ENCODE measurements around the gene F11R. TPM values are rescaled to one million over a fixed set of nuclear protein-coding genes. Genes with fewer than 3 reads are reported as not detected.
A peak's percentile ranks its signal among the peaks of the same experiment; 100 is the strongest.
"Not testable (repeated sequence)": the region's sequence is repeated elsewhere in the genome, so short reads cannot be mapped to it uniquely, and the experiment has no call there.

Gene F11R
- 53.9 TPM for polyA plus RNA-seq (2013, experiment 1 of 4)
- 54.9 TPM for polyA plus RNA-seq (2013, experiment 2 of 4)
- polyA plus RNA-seq (2013, experiment 3 of 4) = 48.4 TPM
- 47.4 TPM for polyA plus RNA-seq (2013, experiment 4 of 4)

GRCh38 chr1:161020509-161021164, at the start of gene F11R:
F11R (minus strand) TSS chr1:161021152; CDS start chr1:161021073, 79 bp downstream.
- WGBS, 2 experiments = 0 to 1% methylated on average over 36 of the region's 36 CpGs

GRCh38 chr1:161069731-161070270, 48.8 kb upstream of the F11R start, which contains the start of gene ARHGAP30:
ARHGAP30 (minus strand) TSS chr1:161069891; CDS start chr1:161069624, 267 bp downstream.
- WGBS, 2 experiments = 87 to 90% methylated on average over 9 of the region's 9 CpGs
- no peak within 1 kb of the TSS for H3K27ac ChIP-seq (ENCODE audit: insufficient read depth, low read depth, low read length, poor library complexity, severe bottlenecking)

More at GRCh38 chr1:161020509-161021164, at the start of gene F11R:
- Histone ChIP-seq H3K27ac (ENCODE audit: insufficient read depth, low read depth, low read length, poor library complexity, severe bottlenecking) (peak within 1 kb of the TSS; percentile 77), H3K4me1 (ENCODE audit: control insufficient read depth, insufficient read depth, low read length) (peaks cover 6% of the 10 kb centered on the region), H3K9me3 (ENCODE audit: control insufficient read depth, low read length) (no peaks in the 10 kb centered on the region), H3K4me3 (ENCODE audit: insufficient read depth, low read depth, low read length) (peak within 1 kb of the TSS; percentile 78), H3K36me3 (ENCODE audit: control insufficient read depth, insufficient read depth, low read length) (no peaks in the 10 kb centered on the region), H3K27me3 (ENCODE audit: control insufficient read depth, insufficient read depth, low read length, poor library complexity, severe bottlenecking) (no peaks in the 10 kb centered on the region)

DNA sequence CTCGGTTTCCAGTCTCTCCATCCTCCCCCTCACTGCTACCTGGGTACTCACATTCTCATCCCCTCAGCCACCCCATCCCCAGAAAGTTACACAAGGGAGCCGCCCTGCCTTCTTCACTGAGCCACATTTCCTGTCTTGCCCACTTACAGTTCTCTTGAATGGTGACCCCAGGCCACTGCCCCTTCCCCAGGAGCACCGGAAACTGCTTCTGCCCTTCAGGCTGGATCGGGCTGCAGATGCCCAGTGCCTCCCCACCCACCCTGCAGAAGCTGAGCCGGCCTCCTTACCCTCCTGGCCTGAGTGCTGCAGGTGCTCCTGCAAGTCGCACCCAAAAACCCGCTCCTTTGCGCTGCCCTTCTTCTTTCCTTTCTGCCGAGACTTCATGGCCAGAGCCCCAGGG, 48.3 kb upstream of the F11R start:
- no peaks in the 10 kb centered on the region for H3K4me1 ChIP-seq (ENCODE audit: control insufficient read depth, insufficient read depth, low read length)
- no peaks in the 10 kb centered on the region for H3K27me3 ChIP-seq (ENCODE audit: control insufficient read depth, insufficient read depth, low read length, poor library complexity, severe bottlenecking)
- no peaks in the 10 kb centered on the region for H3K9me3 ChIP-seq (ENCODE audit: control insufficient read depth, low read length)
- no peak overlapping the region for H3K27ac ChIP-seq (ENCODE audit: insufficient read depth, low read depth, low read length, poor library complexity, severe bottlenecking)
- H3K36me3 ChIP-seq (ENCODE audit: control insufficient read depth, insufficient read depth, low read length) = no peaks in the 10 kb centered on the region
- 90% methylated on average over 9 of the region's 9 CpGs for WGBS, 2 experiments
- H3K4me3 ChIP-seq (ENCODE audit: insufficient read depth, low read depth, low read length) = no peak overlapping the region

More at GRCh38 chr1:161069731-161070270, 48.8 kb upstream of the F11R start, which contains the start of gene ARHGAP30:
- Histone ChIP-seq H3K4me1 (ENCODE audit: control insufficient read depth, insufficient read depth, low read length) (no peaks in the 10 kb centered on the region), H3K4me3 (ENCODE audit: insufficient read depth, low read depth, low read length) (no peak within 1 kb of the TSS), H3K36me3 (ENCODE audit: control insufficient read depth, insufficient read depth, low read length) (no peaks in the 10 kb centered on the region), H3K9me3 (ENCODE audit: control insufficient read depth, low read length) (no peaks in the 10 kb centered on the region), H3K27me3 (ENCODE audit: control insufficient read depth, insufficient read depth, low read length, poor library complexity, severe bottlenecking) (no peaks in the 10 kb centered on the region)

GRCh38 chr1:161068306-161069234, 47.6 kb upstream of the F11R start:
- H3K9me3 ChIP-seq (ENCODE audit: control insufficient read depth, low read length) = no peaks in the 10 kb centered on the region
- no peaks in the 10 kb centered on the region for H3K36me3 ChIP-seq (ENCODE audit: control insufficient read depth, insufficient read depth, low read length)
- no peak overlapping the region for H3K27ac ChIP-seq (ENCODE audit: insufficient read depth, low read depth, low read length, poor library complexity, severe bottlenecking)
- WGBS, 2 experiments = 83 to 87% methylated on average over 10 of the region's 10 CpGs
- H3K4me3 ChIP-seq (ENCODE audit: insufficient read depth, low read depth, low read length) = no peak overlapping the region
- H3K4me1 ChIP-seq (ENCODE audit: control insufficient read depth, insufficient read depth, low read length) = no peaks in the 10 kb centered on the region
- H3K27me3 ChIP-seq (ENCODE audit: control insufficient read depth, insufficient read depth, low read length, poor library complexity, severe bottlenecking) = no peaks in the 10 kb centered on the region

DNA sequence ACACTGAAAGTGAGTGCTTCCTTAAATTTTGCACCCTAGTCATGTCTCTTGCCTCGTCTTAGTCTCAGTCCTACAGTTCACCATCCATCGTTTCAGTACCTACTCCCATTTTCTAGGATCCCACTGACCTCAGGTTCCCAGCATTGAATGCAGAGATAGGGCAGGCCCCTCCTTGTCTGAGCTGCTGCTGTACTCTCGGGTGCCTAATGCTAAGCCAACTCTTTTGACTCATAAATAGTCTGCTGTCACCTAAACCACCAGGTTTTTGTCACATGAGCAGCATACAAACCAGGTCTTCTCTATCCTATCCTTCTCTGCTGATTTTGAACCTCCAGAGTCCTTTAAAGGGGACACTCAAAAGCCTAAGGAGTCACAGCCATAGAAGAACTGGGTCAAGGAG, 45.7 kb upstream of the F11R start:
- H3K4me3 ChIP-seq (ENCODE audit: insufficient read depth, low read depth, low read length) = no peak overlapping the region
- H3K27me3 ChIP-seq (ENCODE audit: control insufficient read depth, insufficient read depth, low read length, poor library complexity, severe bottlenecking) = no peaks in the 10 kb centered on the region
- H3K4me1 ChIP-seq (ENCODE audit: control insufficient read depth, insufficient read depth, low read length) = no peaks in the 10 kb centered on the region
- no peak overlapping the region for H3K27ac ChIP-seq (ENCODE audit: insufficient read depth, low read depth, low read length, poor library complexity, severe bottlenecking)
- 87 to 89% methylated on average over 3 of the region's 3 CpGs for WGBS, 2 experiments
- no peaks in the 10 kb centered on the region for H3K36me3 ChIP-seq (ENCODE audit: control insufficient read depth, insufficient read depth, low read length)
- H3K9me3 ChIP-seq (ENCODE audit: control insufficient read depth, low read length) = no peaks in the 10 kb centered on the region

- WGBS, 2 experiments = 85 to 94% methylated on average over 5 of the region's 7 CpGs
- H3K4me3 ChIP-seq (ENCODE audit: insufficient read depth, low read depth, low read length); H3K4me1 ChIP-seq (ENCODE audit: control insufficient read depth, insufficient read depth, low read length); H3K27me3 ChIP-seq (ENCODE audit: control insufficient read depth, insufficient read depth, low read length, poor library complexity, severe bottlenecking); H3K27ac ChIP-seq (ENCODE audit: insufficient read depth, low read depth, low read length, poor library complexity, severe bottlenecking); H3K36me3 ChIP-seq (ENCODE audit: control insufficient read depth, insufficient read depth, low read length); H3K9me3 ChIP-seq (ENCODE audit: control insufficient read depth, low read length): not testable (repeated sequence)
These were observed 44.7 kb upstream of the F11R start for GRCh38 chr1:161065681-161066080.

GRCh38 chr1:161063936-161064335, 43.0 kb upstream of the F11R start:
- not testable (repeated sequence) for H3K27me3 ChIP-seq (ENCODE audit: control insufficient read depth, insufficient read depth, low read length, poor library complexity, severe bottlenecking); H3K9me3 ChIP-seq (ENCODE audit: control insufficient read depth, low read length); H3K36me3 ChIP-seq (ENCODE audit: control insufficient read depth, insufficient read depth, low read length); H3K27ac ChIP-seq (ENCODE audit: insufficient read depth, low read depth, low read length, poor library complexity, severe bottlenecking); H3K4me1 ChIP-seq (ENCODE audit: control insufficient read depth, insufficient read depth, low read length); H3K4me3 ChIP-seq (ENCODE audit: insufficient read depth, low read depth, low read length)
- WGBS, 2 experiments = 62 to 67% methylated on average over 6 of the region's 6 CpGs

DNA sequence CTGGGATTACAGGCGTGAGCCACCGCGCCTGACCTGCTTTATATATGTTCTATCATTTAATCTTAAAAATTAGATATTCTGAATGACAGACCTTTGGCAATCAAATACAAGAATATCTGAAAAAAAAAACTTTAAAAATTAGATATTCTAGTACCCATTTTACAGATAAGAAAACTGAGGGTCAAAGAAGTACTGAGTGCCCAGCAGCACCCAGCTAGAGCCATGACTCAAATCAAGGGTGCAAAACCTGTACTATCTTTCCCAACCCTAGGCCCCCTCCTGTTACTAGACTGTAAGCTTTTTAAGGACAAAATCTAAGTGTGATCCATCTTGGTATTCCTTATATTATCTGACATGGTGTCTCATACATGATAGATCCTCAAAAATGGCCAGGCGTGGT, 40.5 kb upstream of the F11R start:
- Histone ChIP-seq H3K27me3 (ENCODE audit: control insufficient read depth, insufficient read depth, low read length, poor library complexity, severe bottlenecking) (no peaks in the 10 kb centered on the region), H3K27ac (ENCODE audit: insufficient read depth, low read depth, low read length, poor library complexity, severe bottlenecking) (no peak overlapping the region), H3K9me3 (ENCODE audit: control insufficient read depth, low read length) (no peaks in the 10 kb centered on the region), H3K4me1 (ENCODE audit: control insufficient read depth, insufficient read depth, low read length) (no peaks in the 10 kb centered on the region), H3K36me3 (ENCODE audit: control insufficient read depth, insufficient read depth, low read length) (no peaks in the 10 kb centered on the region), H3K4me3 (ENCODE audit: insufficient read depth, low read depth, low read length) (no peak overlapping the region)
- 93 to 98% methylated on average over 2 to 4 of the region's 4 CpGs for WGBS, 2 experiments

DNA sequence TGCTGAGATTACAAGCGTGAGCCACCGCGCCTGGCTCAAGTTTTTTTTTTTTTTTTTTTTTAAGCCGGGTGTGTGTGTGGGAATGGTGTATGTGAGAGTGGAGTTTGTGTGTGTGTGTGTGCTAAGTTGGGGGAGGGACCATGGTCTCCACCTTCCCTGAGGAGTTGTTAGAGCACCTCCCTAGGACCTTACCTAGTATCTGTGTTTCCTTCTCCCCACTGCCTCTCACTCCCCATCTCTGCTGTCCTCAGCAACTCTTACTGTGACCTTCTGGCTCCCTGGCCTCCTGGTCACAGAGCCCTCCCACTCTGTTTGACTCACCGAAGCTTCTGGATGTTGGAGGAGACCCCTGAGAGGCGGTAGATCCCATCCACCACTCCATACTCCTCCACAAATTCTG, 38.3 kb upstream of the F11R start:
- Histone ChIP-seq H3K4me3 (ENCODE audit: insufficient read depth, low read depth, low read length) (no peak overlapping the region), H3K4me1 (ENCODE audit: control insufficient read depth, insufficient read depth, low read length) (no peaks in the 10 kb centered on the region), H3K36me3 (ENCODE audit: control insufficient read depth, insufficient read depth, low read length) (no peaks in the 10 kb centered on the region), H3K27me3 (ENCODE audit: control insufficient read depth, insufficient read depth, low read length, poor library complexity, severe bottlenecking) (no peaks in the 10 kb centered on the region), H3K27ac (ENCODE audit: insufficient read depth, low read depth, low read length, poor library complexity, severe bottlenecking) (no peak overlapping the region), H3K9me3 (ENCODE audit: control insufficient read depth, low read length) (no peaks in the 10 kb centered on the region)
- 93 to 94% methylated on average over 6 of the region's 6 CpGs for WGBS, 2 experiments

DNA sequence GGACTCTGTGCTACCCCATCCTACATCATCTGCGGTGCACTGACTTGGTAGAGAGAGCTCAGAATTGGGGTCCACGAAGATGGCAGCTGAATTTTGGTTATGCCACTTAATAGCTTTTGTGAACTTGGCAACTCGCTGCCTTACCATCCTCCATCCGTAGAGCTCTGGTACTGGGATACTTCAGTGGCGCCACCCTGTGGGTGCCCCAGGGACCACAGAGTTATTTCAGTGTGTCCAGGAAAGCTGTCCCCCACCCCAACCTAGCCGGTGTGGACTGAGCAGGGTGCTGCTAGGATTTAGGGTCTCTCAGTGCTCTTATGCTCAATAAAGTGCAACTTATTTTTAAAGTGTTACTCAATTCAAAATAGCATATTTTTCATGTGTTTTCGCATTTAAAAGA, 33.9 kb upstream of the F11R start:
- no peaks in the 10 kb centered on the region for H3K36me3 ChIP-seq (ENCODE audit: control insufficient read depth, insufficient read depth, low read length)
- no peak overlapping the region for H3K27ac ChIP-seq (ENCODE audit: insufficient read depth, low read depth, low read length, poor library complexity, severe bottlenecking)
- no peak overlapping the region for H3K4me3 ChIP-seq (ENCODE audit: insufficient read depth, low read depth, low read length)
- no peaks in the 10 kb centered on the region for H3K27me3 ChIP-seq (ENCODE audit: control insufficient read depth, insufficient read depth, low read length, poor library complexity, severe bottlenecking)
- H3K9me3 ChIP-seq (ENCODE audit: control insufficient read depth, low read length) = no peaks in the 10 kb centered on the region
- no peaks in the 10 kb centered on the region for H3K4me1 ChIP-seq (ENCODE audit: control insufficient read depth, insufficient read depth, low read length)
- WGBS, 2 experiments = 93% methylated on average over 7 of the region's 7 CpGs
